HG03342 (cell line): ENCODE data around the gene WNT7B.

Experiments used
- ATAC-seq: cut with Tn5 transposase; IDR thresholded peaks from one replicate; pipeline ENCODE4 v1.9.1; 2021; ENCODE audit warnings: mild to moderate bottlenecking, moderate library complexity; ENCODE audit not compliant: unreplicated experiment

The WNT7B gene

GRCh38 chr22:45997077-45997776 lies 20.3 kb upstream of the WNT7B start:
- ATAC-seq: no peak

- no peak for ATAC-seq
Observed at GRCh38 chr22:45996241-45997076, 19.5 kb upstream of the WNT7B start.

- no peak for ATAC-seq
Observed at GRCh38 chr22:45995405-45996101, 18.6 kb upstream of the WNT7B start.

- ATAC-seq: no peak
Observed at GRCh38 chr22:45994491-45995404, 17.8 kb upstream of the WNT7B start.

GRCh38 chr22:45993841-45994240 lies 16.9 kb upstream of the WNT7B start:
- no peak for ATAC-seq

- ATAC-seq: no peak
Observed at GRCh38 chr22:45993143-45993692, 16.3 kb upstream of the WNT7B start.

GRCh38 chr22:45992737-45993136 lies 15.8 kb upstream of the WNT7B start:
- no peak for ATAC-seq

- ATAC-seq: no peak
Observed at GRCh38 chr22:45991098-45991497, 14.1 kb upstream of the WNT7B start.

- ATAC-seq: no peak
Observed at GRCh38 chr22:45987136-45987861, 10.3 kb upstream of the WNT7B start.

GRCh38 chr22:45984316-45984916 lies 7.5 kb upstream of the WNT7B start:
- no peak for ATAC-seq

GRCh38 chr22:45983797-45984196 lies 6.8 kb upstream of the WNT7B start:
- ATAC-seq: no peak

- ATAC-seq: no peak
Observed at GRCh38 chr22:45980761-45981160, 3.8 kb upstream of the WNT7B start.

- ATAC-seq: no peak
Observed at GRCh38 chr22:45980268-45980570, 3.3 kb upstream of the WNT7B start.

- ATAC-seq: no peak
Observed at GRCh38 chr22:45978275-45978713, 1.3 kb upstream of the WNT7B start.

GRCh38 chr22:45977551-45978274 lies 751 bp upstream of the WNT7B start:
- ATAC-seq: no peak

GRCh38 chr22:45976254-45977002 lies 534 bp downstream of the WNT7B start:
- ATAC-seq: no peak

- no peak for ATAC-seq
Observed at GRCh38 chr22:45975164-45976161, 1.5 kb downstream of the WNT7B start.
